Gastroesophageal sphincter (tissue), 4 donors: Measurements from ENCODE around the gene FAM9B. TPM values are rescaled to one million over a fixed set of nuclear protein-coding genes. Genes with fewer than 3 reads are reported as not detected.

Experiments
- ATAC-seq: fragments of 150-250 bp; one replicate; pipeline ENCODE4 v1.9.1; 2016; ENCODE audit warnings: mild to moderate bottlenecking, moderate library complexity
- H3K27ac ChIP-seq, 4 donors: fragments of 200-600 bp; sonication (generic) in 3 of 4; 1 replicate in 3 of 4; 2 replicates in 1 of 4; pipeline ENCODE4 v1.5.1; 2016 to 2019
- H3K27me3 ChIP-seq: fragments of 200-600 bp; sonication (generic); one replicate; pipeline ENCODE4 v1.5.1; 2019
- H3K36me3 ChIP-seq, 2 donors: fragments of 200-600 bp; sonication (generic); one replicate each; pipeline ENCODE4 v1.5.1; 2019; ENCODE audit warnings: control low read depth in 1 of 2
- H3K4me1 ChIP-seq, 3 donors: fragments of 200-600 bp; sonication (generic); 1 replicate in 2 of 3; 2 replicates in 1 of 3; pipeline ENCODE4 v1.5.1; 2016 to 2019; ENCODE audit warnings: control low read depth in 2 of 3
- H3K4me3 ChIP-seq, 2 donors: fragments of 200-600 bp; sonication (generic); one replicate each; pipeline ENCODE4 v1.5.1; 2019; ENCODE audit warnings: mild to moderate bottlenecking in 1 of 2, moderate library complexity in 1 of 2
- H3K9me3 ChIP-seq, 3 donors: fragments of 200-600 bp; sonication (generic); one replicate each; pipeline ENCODE4 v1.5.1; 2017 to 2019; ENCODE audit warnings: control low read depth in 2 of 3
- EP300 ChIP-seq: sonication (generic); formaldehyde crosslinking; IDR thresholded peaks from one replicate; pipeline ENCODE4 v1.6.1; 2017; ENCODE audit warnings: antibody characterized with exemption, mild to moderate bottlenecking
- POLR2A ChIP-seq, 2 donors: fragments of 450-650 bp; IDR thresholded peaks; one replicate each; pipeline ENCODE4 v1.6.1; 2017; ENCODE audit warnings: antibody characterized with exemption in 2 of 2, mild to moderate bottlenecking in 2 of 2, moderate library complexity in 1 of 2
- POLR2AphosphoS5 ChIP-seq: sonication (generic); formaldehyde crosslinking; IDR thresholded peaks from one replicate; pipeline ENCODE4 v1.6.1; 2017; ENCODE audit warnings: antibody characterized with exemption
- WGBS, 2 donors: methylation state at CpG; one replicate each; pipeline ENCODE4 v1.1.5; 2018; ENCODE audit warnings: low coverage in 1 of 2; 5-methylcytosine and 5-hydroxymethylcytosine counted together
- total RNA-seq, 4 donors: library from RNA; depleted of rRNA; stranded (reverse); fragments of >200 nt; gene quantifications; one replicate each; pipeline ENCODE4 v1.1.0, GENCODE V29; 2016
- TF ChIP-seq, protein P1 (sequence below), 4 experiments: fragments of 200-600 bp in 2 of 4; fragments of 450-650 bp in 2 of 4; sonication (generic) in 1 of 4; IDR thresholded peaks; one replicate each; pipeline ENCODE4 v1.5.1; 2017 to 2019; ENCODE audit warnings: antibody characterized with exemption in 4 of 4, mild to moderate bottlenecking in 2 of 4, moderate library complexity in 2 of 4

The FAM9B gene
- total RNA-seq = not detected

DNA sequence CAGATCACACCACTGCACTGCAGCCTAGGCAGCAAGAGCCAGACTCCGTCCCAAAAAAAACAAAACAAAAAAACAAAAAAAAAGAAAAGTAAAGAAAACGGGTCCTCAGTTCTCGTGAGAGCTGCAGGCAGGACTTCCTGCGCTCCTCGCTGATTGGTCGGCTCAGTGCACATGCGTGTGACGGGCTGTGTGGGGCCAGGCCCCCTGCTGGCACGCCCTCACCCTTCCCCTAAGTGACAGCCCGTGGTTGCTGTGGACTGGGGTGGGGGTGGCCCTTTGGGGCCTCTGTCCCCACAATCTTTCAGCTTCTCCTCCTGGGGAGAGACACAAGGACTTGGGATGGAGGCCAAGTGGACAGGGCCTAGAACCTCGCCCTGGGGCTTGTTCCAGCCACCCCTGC is at the start of gene FAM9B:
Gene FAM9B (minus strand): TSS at position 139 of the 400 bp plus-strand sequence. CDS start 1,141 bp downstream, outside the sequence.
- no peaks in the 10 kb centered on the region for H3K9me3 ChIP-seq
- H3K4me1 ChIP-seq = no peaks in the 10 kb centered on the region
- no peak for ATAC-seq
- H3K36me3 ChIP-seq = no peaks in the 10 kb centered on the region
- H3K27ac ChIP-seq = no peak within 1 kb of the TSS
- H3K27me3 ChIP-seq = no peaks in the 10 kb centered on the region
- 80 to 94% methylated on average over 2 to 6 of the region's 11 CpGs for WGBS, 2 donors
- no peak within 1 kb of the TSS for H3K4me3 ChIP-seq
- TF ChIP-seq EP300 = no peak

DNA sequence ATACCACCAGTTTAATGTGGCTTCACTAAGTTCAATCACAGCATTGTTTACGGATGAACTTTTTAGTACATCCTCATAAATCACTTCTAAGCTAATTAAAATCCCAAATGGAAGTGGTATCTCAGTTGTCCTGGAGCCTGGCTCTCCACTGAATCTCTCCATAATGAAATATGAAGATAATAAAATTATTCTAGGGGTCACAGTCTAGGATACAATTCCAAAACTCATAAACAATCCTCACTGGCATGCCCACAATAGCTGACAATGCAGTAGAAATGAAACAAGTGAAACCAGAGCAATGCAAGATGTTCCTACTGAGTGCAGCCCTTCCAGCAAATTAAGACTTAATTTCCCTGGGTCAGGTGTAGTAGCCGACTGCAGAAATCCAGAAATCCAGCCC is 47.3 kb upstream of the FAM9B start:
- WGBS, 2 donors = 83 to 100% methylated on average over 2 of the region's 2 CpGs
- no peak for ATAC-seq
- Histone ChIP-seq H3K27ac (no peak overlapping the region), H3K4me3 (no peak overlapping the region), H3K4me1 (no peaks in the 10 kb centered on the region), H3K36me3 (no peaks in the 10 kb centered on the region), H3K9me3 (no peaks in the 10 kb centered on the region), H3K27me3 (no peaks in the 10 kb centered on the region)
- TF ChIP-seq POLR2AphosphoS5 = no peak
- no peak for TF ChIP-seq POLR2A (IDR thresholded peaks at IDR 0.05)
- no peak for TF ChIP-seq EP300
- TF ChIP-seq, protein P1, sequence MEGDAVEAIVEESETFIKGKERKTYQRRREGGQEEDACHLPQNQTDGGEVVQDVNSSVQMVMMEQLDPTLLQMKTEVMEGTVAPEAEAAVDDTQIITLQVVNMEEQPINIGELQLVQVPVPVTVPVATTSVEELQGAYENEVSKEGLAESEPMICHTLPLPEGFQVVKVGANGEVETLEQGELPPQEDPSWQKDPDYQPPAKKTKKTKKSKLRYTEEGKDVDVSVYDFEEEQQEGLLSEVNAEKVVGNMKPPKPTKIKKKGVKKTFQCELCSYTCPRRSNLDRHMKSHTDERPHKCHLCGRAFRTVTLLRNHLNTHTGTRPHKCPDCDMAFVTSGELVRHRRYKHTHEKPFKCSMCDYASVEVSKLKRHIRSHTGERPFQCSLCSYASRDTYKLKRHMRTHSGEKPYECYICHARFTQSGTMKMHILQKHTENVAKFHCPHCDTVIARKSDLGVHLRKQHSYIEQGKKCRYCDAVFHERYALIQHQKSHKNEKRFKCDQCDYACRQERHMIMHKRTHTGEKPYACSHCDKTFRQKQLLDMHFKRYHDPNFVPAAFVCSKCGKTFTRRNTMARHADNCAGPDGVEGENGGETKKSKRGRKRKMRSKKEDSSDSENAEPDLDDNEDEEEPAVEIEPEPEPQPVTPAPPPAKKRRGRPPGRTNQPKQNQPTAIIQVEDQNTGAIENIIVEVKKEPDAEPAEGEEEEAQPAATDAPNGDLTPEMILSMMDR (IDR thresholded peaks at IDR 0.05) = no peak

DNA sequence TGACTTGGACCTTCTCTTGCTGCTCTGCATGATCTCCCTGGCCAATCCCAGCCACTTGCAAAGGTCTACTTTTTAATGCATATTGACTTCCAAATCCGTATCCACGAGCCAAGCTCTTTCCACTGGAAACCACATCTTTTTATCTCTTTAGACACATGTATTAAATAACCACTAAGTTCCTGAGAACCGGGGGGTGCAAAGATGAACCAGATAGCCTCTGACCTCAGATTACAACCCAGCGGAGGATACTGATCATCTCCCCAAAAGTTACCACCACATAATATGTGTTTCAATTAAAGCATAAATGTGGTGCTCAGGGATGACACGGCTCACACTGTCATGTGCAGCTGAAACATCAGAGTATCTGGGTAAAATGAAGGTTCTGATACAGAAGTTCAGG is 40.4 kb upstream of the FAM9B start:
- TF ChIP-seq EP300 = no peak
- TF ChIP-seq, protein P1 (IDR thresholded peaks at IDR 0.05) = no peak
- TF ChIP-seq POLR2A (IDR thresholded peaks at IDR 0.05) = no peak
- no peak for TF ChIP-seq POLR2AphosphoS5
- Histone ChIP-seq H3K27me3 (no peaks in the 10 kb centered on the region), H3K36me3 (no peaks in the 10 kb centered on the region), H3K4me1 (no peaks in the 10 kb centered on the region), H3K9me3 (no peaks in the 10 kb centered on the region), H3K27ac (no peak overlapping the region), H3K4me3 (no peak overlapping the region)
- 76 to 85% methylated on average over 2 of the region's 5 CpGs for WGBS, 2 donors
- no peak for ATAC-seq

DNA sequence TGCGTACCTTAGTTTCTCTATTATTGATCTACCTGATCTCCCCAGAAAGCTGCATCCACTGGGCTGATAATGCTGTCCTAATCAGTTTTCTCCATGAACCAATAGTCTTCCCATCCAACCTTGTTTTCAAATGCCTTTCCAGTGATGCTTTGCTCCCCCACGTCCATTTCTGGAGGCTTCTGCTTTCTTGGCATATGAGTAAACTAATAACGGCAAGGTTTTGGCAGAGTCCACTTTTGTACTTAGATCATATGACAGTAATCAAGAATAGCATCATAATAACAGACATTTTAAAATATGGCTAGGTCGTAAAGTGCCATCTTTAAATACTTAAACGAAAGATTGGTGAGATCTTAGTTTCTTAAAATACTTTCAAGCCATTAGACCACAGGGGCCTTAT is 38.4 kb upstream of the FAM9B start:
- H3K27me3 ChIP-seq = no peaks in the 10 kb centered on the region
- H3K4me3 ChIP-seq = no peak overlapping the region
- 45 to 48% methylated on average over 4 of the region's 5 CpGs for WGBS, 2 donors
- ATAC-seq = no peak
- no peaks in the 10 kb centered on the region for H3K4me1 ChIP-seq
- no peaks in the 10 kb centered on the region for H3K36me3 ChIP-seq
- no peak overlapping the region for H3K27ac ChIP-seq
- no peaks in the 10 kb centered on the region for H3K9me3 ChIP-seq
- TF ChIP-seq POLR2AphosphoS5 = no peak
- no peak for TF ChIP-seq EP300
- TF ChIP-seq POLR2A (IDR thresholded peaks at IDR 0.05) = no peak
- TF ChIP-seq, protein P1 (IDR thresholded peaks at IDR 0.05) = no peak

DNA sequence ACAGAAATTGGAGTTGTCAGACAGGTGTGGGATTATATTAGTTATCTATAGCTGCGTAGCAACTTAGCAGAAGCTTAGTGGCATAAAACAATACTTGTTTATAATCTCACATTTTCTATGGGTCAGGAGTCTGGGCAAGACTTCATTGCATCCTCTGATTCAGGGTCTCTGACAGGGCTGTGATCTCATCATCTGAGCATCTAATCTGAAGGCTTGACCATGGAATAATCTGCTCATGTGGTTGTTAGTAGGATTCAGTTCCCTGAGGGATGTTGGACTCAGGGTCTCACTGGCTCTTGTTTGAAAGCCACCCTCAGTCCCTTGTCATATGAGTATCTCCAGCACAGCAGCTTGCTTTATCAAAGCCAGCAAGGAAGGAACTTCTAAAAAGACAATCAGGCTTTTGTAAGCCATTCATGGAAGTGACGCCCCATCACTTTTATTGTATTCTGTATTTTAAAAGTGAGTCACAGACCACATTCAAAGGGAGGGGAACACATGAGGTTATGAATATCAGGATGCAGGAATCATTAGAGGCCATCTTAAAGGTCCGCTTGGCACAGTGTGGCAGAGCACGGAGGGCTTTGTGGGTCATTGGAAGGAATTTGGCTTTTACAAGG is 37.2 kb upstream of the FAM9B start:
- WGBS, 2 donors = 83 to 85% methylated on average over 1 to 3 of the region's 4 CpGs
- Histone ChIP-seq H3K36me3 (no peaks in the 10 kb centered on the region), H3K27ac (no peak overlapping the region), H3K4me1 (no peaks in the 10 kb centered on the region), H3K27me3 (no peaks in the 10 kb centered on the region), H3K4me3 (no peak overlapping the region), H3K9me3 (no peaks in the 10 kb centered on the region)
- no peak for ATAC-seq
- TF ChIP-seq POLR2A (IDR thresholded peaks at IDR 0.05) (no peak), EP300 (no peak), POLR2AphosphoS5 (no peak)
- TF ChIP-seq, protein P1 (IDR thresholded peaks at IDR 0.05) = no peak
